HepG2 (cell line): ENCODE data around the gene SMARCA2.

Source experiments
- CENPT ChIP-seq: sonication (generic); formaldehyde crosslinking; IDR thresholded peaks from 2 replicates; pipeline ENCODE4 v1.8.0; 2022; ENCODE audit warnings: low read depth, mild to moderate bottlenecking, moderate library complexity, missing genetic modification reagents
- ELF1 ChIP-seq: sonication (generic); formaldehyde crosslinking; IDR thresholded peaks from 2 replicates; pipeline ENCODE4 v1.4.0; 2020; ENCODE audit warnings: missing genetic modification reagents
- GABPA ChIP-seq, 2 experiments: IDR thresholded peaks; 2 replicates each; pipeline ENCODE4 v1.6.1; 2011 to 2016; ENCODE audit warnings: low read depth in 2 of 2, low read length in 1 of 2, missing biosample characterization in 1 of 2, missing genetic modification characterization in 1 of 2
- KDM1A ChIP-seq: IDR thresholded peaks from 2 replicates; pipeline ENCODE4 v1.6.1; 2016; ENCODE audit warnings: missing compliant biosample characterization
- MTA3 ChIP-seq: sonication (generic); formaldehyde crosslinking; IDR thresholded peaks from 2 replicates; pipeline ENCODE4 v1.4.0; 2020; ENCODE audit warnings: missing genetic modification reagents
- POLR2A ChIP-seq, 2 experiments: IDR thresholded peaks; 2 replicates each; pipeline ENCODE4 v1.6.1; 2011; ENCODE audit warnings: low read depth in 2 of 2, low read length in 2 of 2, mild to moderate bottlenecking in 1 of 2, moderate library complexity in 1 of 2; ENCODE audit not compliant: insufficient read depth in 1 of 2
- RFX5 ChIP-seq: IDR thresholded peaks from 2 replicates; pipeline ENCODE4 v1.6.1; 2011; ENCODE audit warnings: low read depth, low read length, improper control_type of control experiment
- TCF12 ChIP-seq, 2 experiments: fragments of 450-650 bp in 1 of 2; sonication (generic) in 1 of 2; formaldehyde crosslinking in 1 of 2; IDR thresholded peaks; 2 replicates each; pipeline versions ENCODE4 v1.6.1 to v1.8.0; 2017 to 2022; ENCODE audit warnings: antibody characterized with exemption in 1 of 2, mild to moderate bottlenecking in 1 of 2, missing genetic modification reagents in 1 of 2, moderate library complexity in 1 of 2
- TCF7L2 ChIP-seq: IDR thresholded peaks from 2 replicates; pipeline ENCODE4 v1.6.1; 2011; ENCODE audit warnings: mild to moderate bottlenecking, low read depth, low read length, moderate library complexity
- ZNF446 ChIP-seq: sonication (generic); formaldehyde crosslinking; IDR thresholded peaks from 2 replicates; pipeline ENCODE4 v1.5.0; 2020; ENCODE audit warnings: mild to moderate bottlenecking, missing genetic modification reagents
- ZNF737 ChIP-seq: sonication (generic); formaldehyde crosslinking; IDR thresholded peaks from 2 replicates; pipeline ENCODE4 v1.5.0; 2020; ENCODE audit warnings: missing genetic modification reagents, mild to moderate bottlenecking, borderline replicate concordance
- TF ChIP-seq, protein P1 (sequence below): sonication (generic); formaldehyde crosslinking; IDR thresholded peaks from 2 replicates; pipeline ENCODE4 v1.5.0; 2020; ENCODE audit warnings: mild to moderate bottlenecking, missing genetic modification reagents, moderate library complexity
- TF ChIP-seq, protein P2 (sequence below): sonication (generic); formaldehyde crosslinking; conservative IDR thresholded peaks from 2 replicates; pipeline ENCODE4 v1.4.0; 2020; ENCODE audit warnings: missing genetic modification reagents

DNA sequence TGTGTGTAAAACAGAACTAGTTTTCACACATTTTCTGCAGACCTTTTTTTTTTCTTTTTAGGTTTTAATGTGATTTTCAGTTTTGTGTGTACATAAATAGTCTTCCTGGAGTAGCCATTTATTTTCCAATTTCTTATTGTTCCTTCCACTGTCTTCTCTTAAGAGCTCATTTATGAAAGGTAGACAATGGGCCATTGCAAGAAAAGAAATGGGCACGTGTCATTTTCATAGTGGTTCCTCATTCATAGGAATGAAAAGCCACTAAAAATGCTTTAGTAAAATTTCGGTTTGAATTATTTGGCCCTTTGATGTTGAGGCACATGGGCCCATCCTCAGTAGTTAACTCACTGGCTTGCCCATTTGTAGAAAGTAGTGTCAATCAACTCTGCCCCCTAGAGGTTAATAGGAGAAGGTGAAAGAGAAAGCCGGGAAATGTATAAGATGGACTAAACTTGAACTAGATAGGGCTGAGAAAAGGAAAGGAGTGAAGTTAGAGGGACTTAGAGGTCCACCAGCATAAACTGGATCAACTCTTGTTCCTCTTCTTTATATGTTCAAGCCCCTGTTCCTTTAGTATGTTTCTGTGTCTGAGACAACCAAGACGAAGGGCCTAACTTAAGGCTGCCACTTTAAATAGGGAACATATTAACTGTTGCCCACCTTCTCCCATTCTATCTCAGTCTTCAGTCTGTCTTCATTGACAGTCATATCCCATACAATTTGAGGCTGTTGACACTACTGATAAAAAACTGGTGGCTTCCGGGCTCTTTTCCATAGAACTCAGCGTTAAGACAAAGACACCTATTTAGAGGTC lies 72.6 kb downstream of the SMARCA2 start:
- TF ChIP-seq ZNF737 (CRISPR knock-in tag) (no peak), ELF1 (no peak), TCF12 (IDR thresholded peaks at IDR 0.05) (no peak), TCF12 (CRISPR knock-in tag; IDR thresholded peaks at IDR 0.05) (no peak), GABPA (IDR thresholded peaks at IDR 0.05; ENCODE audit: low read depth, low read length) (no peak), GABPA (CRISPR knock-in tag; IDR thresholded peaks at IDR 0.05; ENCODE audit: low read depth) (no peak), MTA3 (CRISPR knock-in tag) (no peak), POLR2A (IDR thresholded peaks at IDR 0.05; ENCODE audit: insufficient read depth in 1 of 2, low read depth in 2 of 2, low read length in 2 of 2) (no peak), CENPT (CRISPR knock-in tag) (no peak), RFX5 (no peak), KDM1A (CRISPR knock-in tag) (no peak), ZNF446 (CRISPR knock-in tag) (no peak), TCF7L2 (no peak)
- TF ChIP-seq, protein P1, sequence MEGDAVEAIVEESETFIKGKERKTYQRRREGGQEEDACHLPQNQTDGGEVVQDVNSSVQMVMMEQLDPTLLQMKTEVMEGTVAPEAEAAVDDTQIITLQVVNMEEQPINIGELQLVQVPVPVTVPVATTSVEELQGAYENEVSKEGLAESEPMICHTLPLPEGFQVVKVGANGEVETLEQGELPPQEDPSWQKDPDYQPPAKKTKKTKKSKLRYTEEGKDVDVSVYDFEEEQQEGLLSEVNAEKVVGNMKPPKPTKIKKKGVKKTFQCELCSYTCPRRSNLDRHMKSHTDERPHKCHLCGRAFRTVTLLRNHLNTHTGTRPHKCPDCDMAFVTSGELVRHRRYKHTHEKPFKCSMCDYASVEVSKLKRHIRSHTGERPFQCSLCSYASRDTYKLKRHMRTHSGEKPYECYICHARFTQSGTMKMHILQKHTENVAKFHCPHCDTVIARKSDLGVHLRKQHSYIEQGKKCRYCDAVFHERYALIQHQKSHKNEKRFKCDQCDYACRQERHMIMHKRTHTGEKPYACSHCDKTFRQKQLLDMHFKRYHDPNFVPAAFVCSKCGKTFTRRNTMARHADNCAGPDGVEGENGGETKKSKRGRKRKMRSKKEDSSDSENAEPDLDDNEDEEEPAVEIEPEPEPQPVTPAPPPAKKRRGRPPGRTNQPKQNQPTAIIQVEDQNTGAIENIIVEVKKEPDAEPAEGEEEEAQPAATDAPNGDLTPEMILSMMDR, result peak; percentile 58
- TF ChIP-seq, protein P2, sequence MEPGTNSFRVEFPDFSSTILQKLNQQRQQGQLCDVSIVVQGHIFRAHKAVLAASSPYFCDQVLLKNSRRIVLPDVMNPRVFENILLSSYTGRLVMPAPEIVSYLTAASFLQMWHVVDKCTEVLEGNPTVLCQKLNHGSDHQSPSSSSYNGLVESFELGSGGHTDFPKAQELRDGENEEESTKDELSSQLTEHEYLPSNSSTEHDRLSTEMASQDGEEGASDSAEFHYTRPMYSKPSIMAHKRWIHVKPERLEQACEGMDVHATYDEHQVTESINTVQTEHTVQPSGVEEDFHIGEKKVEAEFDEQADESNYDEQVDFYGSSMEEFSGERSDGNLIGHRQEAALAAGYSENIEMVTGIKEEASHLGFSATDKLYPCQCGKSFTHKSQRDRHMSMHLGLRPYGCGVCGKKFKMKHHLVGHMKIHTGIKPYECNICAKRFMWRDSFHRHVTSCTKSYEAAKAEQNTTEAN, result no peak
